K562 (cell line): Measurements from ENCODE around the gene ORAI1. TPM values are rescaled to one million over a fixed set of nuclear protein-coding genes. Genes with fewer than 3 reads are reported as not detected.

Source experiments
- BRD9 ChIP-seq: fragments of 450-650 bp; IDR thresholded peaks from 2 replicates; pipeline ENCODE4 v1.6.1; 2018; ENCODE audit warnings: low read depth; ENCODE audit not compliant: partially characterized antibody
- EP400 ChIP-seq: fragments of 450-650 bp; IDR thresholded peaks from 2 replicates; pipeline ENCODE4 v1.6.1; 2017; ENCODE audit warnings: antibody characterized with exemption, mild to moderate bottlenecking, moderate library complexity
- HNRNPUL1 ChIP-seq: fragments of 200-400 bp; formaldehyde crosslinking; IDR thresholded peaks from 2 replicates; pipeline ENCODE4 v1.6.1; 2017; ENCODE audit warnings: low read length
- KLF1 ChIP-seq: fragments of 450-650 bp; IDR thresholded peaks from 2 replicates; pipeline ENCODE4 v1.6.1; 2016; ENCODE audit warnings: missing genetic modification characterization, missing compliant biosample characterization
- NR1H2 ChIP-seq: sonication (generic); formaldehyde crosslinking; IDR thresholded peaks from 2 replicates; pipeline ENCODE4 v1.4.0; 2020; ENCODE audit warnings: mild to moderate bottlenecking, missing genetic modification reagents
- PHB2 ChIP-seq: fragments of 450-650 bp; IDR thresholded peaks from 2 replicates; pipeline ENCODE4 v1.6.1; 2017; ENCODE audit warnings: low read depth
- PHTF2 ChIP-seq: fragments of 250-450 bp; sonication (Bioruptor Pico); IDR thresholded peaks from 2 replicates; pipeline ENCODE4 v1.5.0; 2021; ENCODE audit warnings: mild to moderate bottlenecking
- RBM34 ChIP-seq: fragments of 200-400 bp; formaldehyde crosslinking; IDR thresholded peaks from 2 replicates; pipeline ENCODE4 v1.6.1; 2018; ENCODE audit warnings: low read length, borderline replicate concordance; ENCODE audit not compliant: insufficient read depth
- RUNX1 ChIP-seq: sonication (generic); IDR thresholded peaks from 2 replicates; pipeline ENCODE4 v1.6.1; 2016; ENCODE audit warnings: antibody characterized with exemption, low read depth
- SETDB1 ChIP-seq: IDR thresholded peaks from one replicate; pipeline ENCODE4 v1.6.1; 2012; ENCODE audit warnings: low read length, control low read depth, inconsistent platforms
- SMAD4 ChIP-seq: fragments of 250-450 bp; sonication (Bioruptor Pico); conservative IDR thresholded peaks from 2 replicates; pipeline ENCODE4 v1.8.0; 2021; ENCODE audit warnings: inconsistent platforms, mild to moderate bottlenecking, moderate library complexity
- SOX6 ChIP-seq: fragments of 450-650 bp; IDR thresholded peaks from 2 replicates; pipeline ENCODE4 v1.6.1; 2014; ENCODE audit warnings: mild to moderate bottlenecking
- TAF7 ChIP-seq: fragments of 450-650 bp; IDR thresholded peaks from 2 replicates; pipeline ENCODE4 v1.6.1; 2016; ENCODE audit warnings: missing genetic modification characterization, missing compliant biosample characterization
- TAL1 ChIP-seq: fragments of 450-650 bp; IDR thresholded peaks from 2 replicates; pipeline ENCODE4 v1.6.1; 2016; ENCODE audit warnings: mild to moderate bottlenecking
- ZNF143 ChIP-seq: sonication (generic); formaldehyde crosslinking; IDR thresholded peaks from 2 replicates; pipeline ENCODE4 v1.9.0; 2022; ENCODE audit warnings: mild to moderate bottlenecking, missing genetic modification reagents
- ZNF586 ChIP-seq: fragments of 450-650 bp; formaldehyde crosslinking; conservative IDR thresholded peaks from 2 replicates; pipeline ENCODE4 v1.4.0; 2020; ENCODE audit warnings: mild to moderate bottlenecking, moderate library complexity
- ZNF764 ChIP-seq: fragments of 250-450 bp; sonication (Bioruptor Pico); IDR thresholded peaks from 2 replicates; pipeline ENCODE4 v1.4.0; 2020; ENCODE audit warnings: low read depth, mild to moderate bottlenecking, moderate library complexity
- polyA plus RNA-seq, 8 experiments: library from polyadenylated mRNA; depleted of rRNA in 4 of 8; stranded (reverse) in 5 of 8; unstranded in 3 of 8; fragments of >200 nt; fragmentation: Nextera tagmentation in 2 of 8; fragmentation: Illumina TruSeq in 1 of 8; extraction: Ambion mirVana in 2 of 8; extraction: Trizol in 1 of 8; gene quantifications; 2 replicates each; pipeline versions ENCODE4 v1.2.1 to v1.2.3, GENCODE V29; 2011 to 2014; ENCODE audit warnings: inconsistent platforms in 1 of 8, missing spikeins in 1 of 8
- total RNA-seq, 7 experiments: library from RNA; depleted of rRNA in 6 of 7; stranded (reverse); fragments of >200 nt in 6 of 7; fragmentation: Illumina TruSeq in 2 of 7; extraction: Trizol in 2 of 7; gene quantifications; 2 replicates each; pipeline versions ENCODE4 v1.2.1 to v1.2.3, GENCODE V29; 2011 to 2021; ENCODE audit warnings: low replicate concordance in 1 of 7
- TF ChIP-seq, protein P1 (sequence below): fragments of 250-450 bp; sonication (Bioruptor Pico); IDR thresholded peaks from 2 replicates; pipeline ENCODE4 v1.4.0; 2020; ENCODE audit warnings: borderline replicate concordance
- TF ChIP-seq, protein P2 (sequence below): sonication (generic); formaldehyde crosslinking; IDR thresholded peaks from 2 replicates; pipeline ENCODE4 v1.8.0; 2023; ENCODE audit warnings: mild to moderate bottlenecking, missing genetic modification reagents
- TF ChIP-seq, protein P3 (sequence below): sonication (generic); formaldehyde crosslinking; IDR thresholded peaks from 2 replicates; pipeline ENCODE4 v1.8.0; 2022; ENCODE audit warnings: mild to moderate bottlenecking, missing genetic modification reagents
- TF ChIP-seq, protein P4 (sequence below): fragments of 450-650 bp; conservative IDR thresholded peaks from 2 replicates; pipeline ENCODE4 v1.6.1; 2016; ENCODE audit warnings: missing genetic modification characterization, low read depth, mild to moderate bottlenecking, control low read depth, missing compliant biosample characterization

Gene ORAI1
- total and polyA plus RNA-seq, 9 of the 15 experiments (the other 6 are each of a cell fraction or from before 2014, with no cell fraction given): 2.6 to 23.8 (median 9.3) TPM

DNA sequence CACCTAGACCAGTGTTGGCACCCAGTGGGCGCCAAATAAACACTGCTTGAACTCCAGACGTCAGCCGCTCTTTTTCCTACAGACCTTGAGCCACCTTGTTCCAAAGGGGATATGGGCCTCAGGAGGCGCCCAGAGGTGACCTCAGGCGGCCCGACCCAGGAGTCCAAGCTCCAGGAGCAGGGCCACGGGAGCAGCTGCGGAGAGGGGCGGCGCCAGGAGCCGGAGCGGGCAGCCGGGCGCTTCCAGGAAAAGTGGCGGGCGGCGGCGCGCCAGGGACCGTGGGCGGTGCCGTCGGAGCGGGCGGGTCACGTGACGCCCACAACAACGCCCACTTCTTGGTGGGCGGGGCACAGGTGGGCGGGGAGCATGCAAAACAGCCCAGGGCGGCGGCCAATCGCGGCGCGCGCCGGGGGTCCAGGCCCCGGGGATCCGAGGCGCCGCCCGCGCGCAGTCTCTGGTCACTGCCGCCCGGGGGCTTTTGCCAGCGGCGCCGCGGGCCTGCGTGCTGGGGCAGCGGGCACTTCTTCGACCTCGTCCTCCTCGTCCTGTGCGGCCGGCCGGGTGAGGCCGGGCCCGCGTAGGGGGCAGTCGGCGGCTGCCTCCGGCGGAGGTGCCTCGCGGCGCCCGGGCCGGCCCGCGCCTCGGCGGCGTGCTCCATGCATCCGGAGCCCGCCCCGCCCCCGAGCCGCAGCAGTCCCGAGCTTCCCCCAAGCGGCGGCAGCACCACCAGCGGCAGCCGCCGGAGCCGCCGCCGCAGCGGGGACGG, at the start of gene ORAI1 (continued):
- no peak for TF ChIP-seq ZNF586
- TF ChIP-seq HNRNPUL1: no peak
- TF ChIP-seq, protein P1, sequence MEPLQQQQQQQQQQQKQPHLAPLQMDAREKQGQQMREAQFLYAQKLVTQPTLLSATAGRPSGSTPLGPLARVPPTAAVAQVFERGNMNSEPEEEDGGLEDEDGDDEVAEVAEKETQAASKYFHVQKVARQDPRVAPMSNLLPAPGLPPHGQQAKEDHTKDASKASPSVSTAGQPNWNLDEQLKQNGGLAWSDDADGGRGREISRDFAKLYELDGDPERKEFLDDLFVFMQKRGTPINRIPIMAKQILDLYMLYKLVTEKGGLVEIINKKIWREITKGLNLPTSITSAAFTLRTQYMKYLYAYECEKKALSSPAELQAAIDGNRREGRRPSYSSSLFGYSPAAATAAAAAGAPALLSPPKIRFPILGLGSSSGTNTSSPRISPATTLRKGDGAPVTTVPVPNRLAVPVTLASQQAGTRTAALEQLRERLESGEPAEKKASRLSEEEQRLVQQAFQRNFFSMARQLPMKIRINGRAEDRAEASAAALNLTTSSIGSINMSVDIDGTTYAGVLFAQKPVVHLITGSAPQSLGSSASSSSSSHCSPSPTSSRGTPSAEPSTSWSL (CRISPR knock-in tag): no peak
- no peak for TF ChIP-seq ZNF143
- TF ChIP-seq NR1H2 (CRISPR knock-in tag): no peak
- TF ChIP-seq SMAD4: peak; percentile 96
- no peak for TF ChIP-seq SETDB1
- no peak for TF ChIP-seq ZNF764 (CRISPR knock-in tag)
- TF ChIP-seq RBM34: no peak
- no peak for TF ChIP-seq TAF7 (tag)
- TF ChIP-seq, protein P2, sequence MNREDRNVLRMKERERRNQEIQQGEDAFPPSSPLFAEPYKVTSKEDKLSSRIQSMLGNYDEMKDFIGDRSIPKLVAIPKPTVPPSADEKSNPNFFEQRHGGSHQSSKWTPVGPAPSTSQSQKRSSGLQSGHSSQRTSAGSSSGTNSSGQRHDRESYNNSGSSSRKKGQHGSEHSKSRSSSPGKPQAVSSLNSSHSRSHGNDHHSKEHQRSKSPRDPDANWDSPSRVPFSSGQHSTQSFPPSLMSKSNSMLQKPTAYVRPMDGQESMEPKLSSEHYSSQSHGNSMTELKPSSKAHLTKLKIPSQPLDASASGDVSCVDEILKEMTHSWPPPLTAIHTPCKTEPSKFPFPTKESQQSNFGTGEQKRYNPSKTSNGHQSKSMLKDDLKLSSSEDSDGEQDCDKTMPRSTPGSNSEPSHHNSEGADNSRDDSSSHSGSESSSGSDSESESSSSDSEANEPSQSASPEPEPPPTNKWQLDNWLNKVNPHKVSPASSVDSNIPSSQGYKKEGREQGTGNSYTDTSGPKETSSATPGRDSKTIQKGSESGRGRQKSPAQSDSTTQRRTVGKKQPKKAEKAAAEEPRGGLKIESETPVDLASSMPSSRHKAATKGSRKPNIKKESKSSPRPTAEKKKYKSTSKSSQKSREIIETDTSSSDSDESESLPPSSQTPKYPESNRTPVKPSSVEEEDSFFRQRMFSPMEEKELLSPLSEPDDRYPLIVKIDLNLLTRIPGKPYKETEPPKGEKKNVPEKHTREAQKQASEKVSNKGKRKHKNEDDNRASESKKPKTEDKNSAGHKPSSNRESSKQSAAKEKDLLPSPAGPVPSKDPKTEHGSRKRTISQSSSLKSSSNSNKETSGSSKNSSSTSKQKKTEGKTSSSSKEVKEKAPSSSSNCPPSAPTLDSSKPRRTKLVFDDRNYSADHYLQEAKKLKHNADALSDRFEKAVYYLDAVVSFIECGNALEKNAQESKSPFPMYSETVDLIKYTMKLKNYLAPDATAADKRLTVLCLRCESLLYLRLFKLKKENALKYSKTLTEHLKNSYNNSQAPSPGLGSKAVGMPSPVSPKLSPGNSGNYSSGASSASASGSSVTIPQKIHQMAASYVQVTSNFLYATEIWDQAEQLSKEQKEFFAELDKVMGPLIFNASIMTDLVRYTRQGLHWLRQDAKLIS: no peak; the same call in 1 of the 2 replicates
- no peak for TF ChIP-seq PHB2
- TF ChIP-seq SOX6: no peak
- TF ChIP-seq, protein P3, sequence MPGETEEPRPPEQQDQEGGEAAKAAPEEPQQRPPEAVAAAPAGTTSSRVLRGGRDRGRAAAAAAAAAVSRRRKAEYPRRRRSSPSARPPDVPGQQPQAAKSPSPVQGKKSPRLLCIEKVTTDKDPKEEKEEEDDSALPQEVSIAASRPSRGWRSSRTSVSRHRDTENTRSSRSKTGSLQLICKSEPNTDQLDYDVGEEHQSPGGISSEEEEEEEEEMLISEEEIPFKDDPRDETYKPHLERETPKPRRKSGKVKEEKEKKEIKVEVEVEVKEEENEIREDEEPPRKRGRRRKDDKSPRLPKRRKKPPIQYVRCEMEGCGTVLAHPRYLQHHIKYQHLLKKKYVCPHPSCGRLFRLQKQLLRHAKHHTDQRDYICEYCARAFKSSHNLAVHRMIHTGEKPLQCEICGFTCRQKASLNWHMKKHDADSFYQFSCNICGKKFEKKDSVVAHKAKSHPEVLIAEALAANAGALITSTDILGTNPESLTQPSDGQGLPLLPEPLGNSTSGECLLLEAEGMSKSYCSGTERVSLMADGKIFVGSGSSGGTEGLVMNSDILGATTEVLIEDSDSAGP (CRISPR knock-in tag): no peak
- TF ChIP-seq TAL1: no peak
- peak; percentile 42; the same call in 1 of the 2 replicates for TF ChIP-seq EP400
- TF ChIP-seq PHTF2 (CRISPR knock-in tag): no peak
- TF ChIP-seq RUNX1: no peak
- peak; percentile 71 for TF ChIP-seq KLF1 (tag)
- no peak for TF ChIP-seq BRD9
- TF ChIP-seq, protein P4, sequence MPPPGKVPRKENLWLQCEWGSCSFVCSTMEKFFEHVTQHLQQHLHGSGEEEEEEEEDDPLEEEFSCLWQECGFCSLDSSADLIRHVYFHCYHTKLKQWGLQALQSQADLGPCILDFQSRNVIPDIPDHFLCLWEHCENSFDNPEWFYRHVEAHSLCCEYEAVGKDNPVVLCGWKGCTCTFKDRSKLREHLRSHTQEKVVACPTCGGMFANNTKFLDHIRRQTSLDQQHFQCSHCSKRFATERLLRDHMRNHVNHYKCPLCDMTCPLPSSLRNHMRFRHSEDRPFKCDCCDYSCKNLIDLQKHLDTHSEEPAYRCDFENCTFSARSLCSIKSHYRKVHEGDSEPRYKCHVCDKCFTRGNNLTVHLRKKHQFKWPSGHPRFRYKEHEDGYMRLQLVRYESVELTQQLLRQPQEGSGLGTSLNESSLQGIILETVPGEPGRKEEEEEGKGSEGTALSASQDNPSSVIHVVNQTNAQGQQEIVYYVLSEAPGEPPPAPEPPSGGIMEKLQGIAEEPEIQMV: no peak
